ENCODE results near the gene P4HB. TPM values are rescaled to one million over a fixed set of nuclear protein-coding genes. Genes with fewer than 3 reads are reported as not detected.

The P4HB gene
- total and polyA plus RNA-seq, 10 of the 15 experiments (the other 5 are each of a cell fraction or from before 2014, with no cell fraction given), result 4.7 to 549 (median 361) TPM

GRCh38 chr17:81845361-81845760, 15.0 kb downstream of the P4HB start:
- TF ChIP-seq POLR2A (IDR thresholded peaks at IDR 0.05; ENCODE audit: low read depth, low read length), result 0 out of 2 replicates have a peak, but pooled peaks have one; percentile 43
- TF ChIP-seq ESRRA (IDR thresholded peaks at IDR 0.05; ENCODE audit: low read length), result no peak
- no peak for TF ChIP-seq USF1 (IDR thresholded peaks at IDR 0.05; ENCODE audit: borderline replicate concordance, extremely low read length, insufficient read depth, low read depth, low read length)

GRCh38 chr17:81844887-81845286, 15.4 kb downstream of the P4HB start:
- no peaks in the 10 kb centered on the region for H3K9me3 ChIP-seq (replicated peaks; ENCODE audit: control insufficient read depth, insufficient read depth, low read length)
- ATAC-seq, result no peak
- no peaks in the 10 kb centered on the region for H3K27me3 ChIP-seq (replicated peaks in 1 of 2; ENCODE audit: control insufficient read depth in 2 of 2, insufficient read depth in 2 of 2, low read length in 1 of 2)
- no peaks in the 10 kb centered on the region for H3K79me2 ChIP-seq (ENCODE audit: control insufficient read depth, insufficient read depth, low read length)
- RAD21 ChIA-PET (ENCODE audit: unreplicated experiment), result no interaction called here
- no peak overlapping the region for H3K27ac ChIP-seq (ENCODE audit: control insufficient read depth, insufficient read depth)
- no peaks in the 10 kb centered on the region for H4K20me1 ChIP-seq (ENCODE audit: control insufficient read depth, insufficient read depth)
- H3K4me1 ChIP-seq (ENCODE audit: control insufficient read depth, insufficient read depth, low read length), result no peaks in the 10 kb centered on the region
- in situ Hi-C loops (cut with MboI) (no loop called here), intact Hi-C loops (cut with micrococcal nuclease; ENCODE audit: unreplicated experiment) (no loop called here)
- CTCF ChIA-PET, result interaction anchor here (0.6 kb wide), 1 partner anchor 11 kb away, joined by 3 read pairs; no protein-coding TSS in a partner anchor
- no TSS peak for BruUV-seq (replicated peaks)
- WGBS (ENCODE audit: insufficient coverage, insufficient replicate concordance, low lambda C conversion rate, missing lambda C conversion rate), result 98% methylated on average over 13 of the region's 13 CpGs
- POLR2A ChIA-PET, result no interaction called here
- no peak for FAIRE-seq
- SMC1A ChIA-PET (ENCODE audit: uncharacterized antibody, unreplicated experiment), result no interaction called here
- peaks cover 33 to 40% of the 10 kb centered on the region in 2 experiments for H3K36me3 ChIP-seq (ENCODE audit: control insufficient read depth in 2 of 2, insufficient read depth in 2 of 2, low read length in 1 of 2)
- H3K4me2 ChIP-seq (ENCODE audit: control insufficient read depth, insufficient read depth), result no peak overlapping the region
- no peak overlapping the region for H3K4me3 ChIP-seq
- no peak overlapping the region for H3K9ac ChIP-seq (ENCODE audit: control insufficient read depth, insufficient read depth, low read length)
- no peak overlapping the region for H2AFZ ChIP-seq (ENCODE audit: control insufficient read depth, low read depth, low read length)
- no peak for DNase-seq (ENCODE audit: low read depth, low spot score)
- TF ChIP-seq BRCA1 (IDR thresholded peaks at IDR 0.05; ENCODE audit: low read depth, low read length), result no peak
- TF ChIP-seq MEF2A (IDR thresholded peaks at IDR 0.05; ENCODE audit: insufficient read depth, low read depth, low read length), result no peak
- TF ChIP-seq CBX5 (IDR thresholded peaks at IDR 0.05; ENCODE audit: low read depth), result no peak
- TF ChIP-seq JUND (IDR thresholded peaks at IDR 0.05; ENCODE audit: low read depth, low read length), result no peak
- TF ChIP-seq KAT2A (conservative IDR thresholded peaks at IDR 0.05; ENCODE audit: control insufficient read depth, low read depth, low read length), result no peak
- no peak for TF ChIP-seq HCFC1 (IDR thresholded peaks at IDR 0.05; ENCODE audit: low read length)
- no peak for TF ChIP-seq REST (IDR thresholded peaks at IDR 0.05; ENCODE audit: low read depth, low read length)
- TF ChIP-seq HSF1 (IDR thresholded peaks at IDR 0.05; ENCODE audit: low read depth, low read length), result no peak
- no peak for TF ChIP-seq GABPA (IDR thresholded peaks at IDR 0.05; ENCODE audit: low read depth)
- no peak for TF ChIP-seq SREBF1 (IDR thresholded peaks at IDR 0.05; ENCODE audit: low read length)

More at GRCh38 chr17:81845361-81845760, 15.0 kb downstream of the P4HB start:
- DNase-seq (ENCODE audit: low read depth, low spot score) (no peak), FAIRE-seq (no peak), ATAC-seq (no peak)
- SMC1A ChIA-PET (ENCODE audit: uncharacterized antibody, unreplicated experiment), result no interaction called here
- no peaks in the 10 kb centered on the region for H3K27me3 ChIP-seq (replicated peaks in 1 of 2; ENCODE audit: control insufficient read depth in 2 of 2, insufficient read depth in 2 of 2, low read length in 1 of 2)
- H3K9ac ChIP-seq (ENCODE audit: control insufficient read depth, insufficient read depth, low read length), result no peak overlapping the region
- H3K27ac ChIP-seq (ENCODE audit: control insufficient read depth, insufficient read depth), result no peak overlapping the region
- no peaks in the 10 kb centered on the region for H3K4me1 ChIP-seq (ENCODE audit: control insufficient read depth, insufficient read depth, low read length)
- in situ Hi-C loops (cut with MboI), result no loop called here
- POLR2A ChIA-PET, result no interaction called here
- no peak overlapping the region for H2AFZ ChIP-seq (ENCODE audit: control insufficient read depth, low read depth, low read length)
- WGBS (ENCODE audit: insufficient coverage, insufficient replicate concordance, low lambda C conversion rate, missing lambda C conversion rate), result 93% methylated on average over 13 of the region's 13 CpGs
- CTCF ChIA-PET, result interaction anchor here (0.6 kb wide), 1 partner anchor 11 kb away, joined by 3 read pairs; no protein-coding TSS in a partner anchor
- H3K9me3 ChIP-seq (replicated peaks; ENCODE audit: control insufficient read depth, insufficient read depth, low read length), result no peaks in the 10 kb centered on the region
- H3K4me2 ChIP-seq (ENCODE audit: control insufficient read depth, insufficient read depth), result no peak overlapping the region
- no TSS peak for BruUV-seq (replicated peaks)
- intact Hi-C loops (cut with micrococcal nuclease; ENCODE audit: unreplicated experiment), result no loop called here
- no peak overlapping the region for H3K4me3 ChIP-seq
- H4K20me1 ChIP-seq (ENCODE audit: control insufficient read depth, insufficient read depth), result no peaks in the 10 kb centered on the region
- H3K36me3 ChIP-seq (ENCODE audit: control insufficient read depth in 2 of 2, insufficient read depth in 2 of 2, low read length in 1 of 2), result peaks cover 33 to 40% of the 10 kb centered on the region in 2 experiments
- no peaks in the 10 kb centered on the region for H3K79me2 ChIP-seq (ENCODE audit: control insufficient read depth, insufficient read depth, low read length)
- RAD21 ChIA-PET (ENCODE audit: unreplicated experiment), result no interaction called here
